Measurements from ENCODE around the gene TSHZ2. TPM values are rescaled to one million over a fixed set of nuclear protein-coding genes. Genes with fewer than 3 reads are reported as not detected.

Gene TSHZ2
- total RNA-seq, 1 experiment from 2014 or later, result 0.07 TPM

GRCh38 chr20:53085720-53086119 lies 113.6 kb downstream of the TSHZ2 start (continued):
- TF ChIP-seq REST (IDR thresholded peaks at IDR 0.05; ENCODE audit: low read depth) (no peak), SP1 (IDR thresholded peaks at IDR 0.05; ENCODE audit: low read depth) (no peak), JUND (IDR thresholded peaks at IDR 0.05) (no peak)

- Histone ChIP-seq H3K27ac (ENCODE audit: low read depth, low read length) (no peak overlapping the region), H3K4me1 (ENCODE audit: control insufficient read depth in 1 of 2, insufficient read depth in 2 of 2, low read length in 2 of 2) (no peaks in the 10 kb centered on the region), H3K27me3 (ENCODE audit: insufficient read depth, low read length) (0 out of 2 replicates have a peak, but pooled peaks cover 4% of the 10 kb centered on the region), H3K36me3 (ENCODE audit: control insufficient read depth in 1 of 2, insufficient read depth in 2 of 2, low read length in 2 of 2) (no peaks in the 10 kb centered on the region), H3K4me3 (replicated peaks in 1 of 2; ENCODE audit: low read depth in 1 of 2, low read length in 2 of 2) (no peak overlapping the region), H3K9me3 (ENCODE audit: control insufficient read depth in 1 of 2, insufficient read depth in 1 of 2, low read depth in 1 of 2, low read length in 2 of 2) (no peaks in the 10 kb centered on the region), H2AFZ (ENCODE audit: low read depth, low read length, poor library complexity, severe bottlenecking) (no peak overlapping the region), H4K20me1 (ENCODE audit: insufficient read depth) (no peaks in the 10 kb centered on the region), H3K79me2 (ENCODE audit: insufficient read depth, low read length) (no peaks in the 10 kb centered on the region), H3K9me2 (ENCODE audit: insufficient read depth) (no peaks in the 10 kb centered on the region), H3K4me2 (ENCODE audit: low read length) (no peak overlapping the region), H3K9ac (ENCODE audit: low read length) (no peak overlapping the region)
- intact Hi-C loops (cut with micrococcal nuclease), result no loop called here
- CTCF ChIA-PET, result no interaction called here
- no TSS peak for BruUV-seq (replicated peaks)
- ATAC-seq (no peak), DNase-seq (ENCODE audit: low read depth, low spot score) (no peak)
- POLR2A ChIA-PET, result no interaction called here
- RAD21 ChIA-PET (ENCODE audit: low non-redundant PET in 1 of 2, low total read pairs in 2 of 2, uncharacterized antibody in 2 of 2, unreplicated experiment in 2 of 2), result no interaction called here
- TF ChIP-seq ELF1 (IDR thresholded peaks at IDR 0.05; ENCODE audit: borderline replicate concordance, low read depth), result no peak
- TF ChIP-seq MAX (IDR thresholded peaks at IDR 0.05), result no peak
- TF ChIP-seq FOSL1 (IDR thresholded peaks at IDR 0.05; ENCODE audit: low read depth), result no peak
- TF ChIP-seq YY1 (IDR thresholded peaks at IDR 0.05; ENCODE audit: extremely low read depth, insufficient replicate concordance, low read depth, low read length), result no peak
- no peak for TF ChIP-seq EGR1 (IDR thresholded peaks at IDR 0.05; ENCODE audit: low read depth)
- no peak for TF ChIP-seq JUND (IDR thresholded peaks at IDR 0.05)
- no peak for TF ChIP-seq ZNF274 (IDR thresholded peaks at IDR 0.05; ENCODE audit: low read depth, low read length)
- no peak for TF ChIP-seq CEBPB (IDR thresholded peaks at IDR 0.05; ENCODE audit: low read depth)
- TF ChIP-seq ATF3 (IDR thresholded peaks at IDR 0.05), result no peak
- TF ChIP-seq EZH2phosphoT487 (IDR thresholded peaks at IDR 0.05; ENCODE audit: borderline replicate concordance), result no peak
- TF ChIP-seq CTCF (IDR thresholded peaks at IDR 0.05 in 2 of 3, conservative IDR thresholded peaks at IDR 0.05 in 1 of 3; ENCODE audit: borderline replicate concordance in 1 of 3, insufficient read depth in 1 of 3, low read depth in 2 of 3, low read length in 2 of 3), result no peak
- TF ChIP-seq SP1 (IDR thresholded peaks at IDR 0.05; ENCODE audit: low read depth), result no peak
- no peak for TF ChIP-seq REST (IDR thresholded peaks at IDR 0.05; ENCODE audit: low read depth)
- no peak for TF ChIP-seq EZH2 (IDR thresholded peaks at IDR 0.05)
- TF ChIP-seq CBX3 (IDR thresholded peaks at IDR 0.05; ENCODE audit: low read depth), result no peak
Measured at GRCh38 chr20:53087037-53087777, 115.0 kb downstream of the TSHZ2 start.

Measured in HCT116 (cell line).